Inferior parietal cortex (tissue), 1 donor: ENCODE data around the gene UHRF1.
"Not testable (repeated sequence)": the region's sequence is repeated elsewhere in the genome, so short reads cannot be mapped to it uniquely, and the experiment has no call there.

Experiments
- DNase-seq: peaks from one replicate; pipeline ENCODE4 v3.0.0-alpha.2; 2016; ENCODE audit errors: extremely low spot score

The UHRF1 gene

DNA sequence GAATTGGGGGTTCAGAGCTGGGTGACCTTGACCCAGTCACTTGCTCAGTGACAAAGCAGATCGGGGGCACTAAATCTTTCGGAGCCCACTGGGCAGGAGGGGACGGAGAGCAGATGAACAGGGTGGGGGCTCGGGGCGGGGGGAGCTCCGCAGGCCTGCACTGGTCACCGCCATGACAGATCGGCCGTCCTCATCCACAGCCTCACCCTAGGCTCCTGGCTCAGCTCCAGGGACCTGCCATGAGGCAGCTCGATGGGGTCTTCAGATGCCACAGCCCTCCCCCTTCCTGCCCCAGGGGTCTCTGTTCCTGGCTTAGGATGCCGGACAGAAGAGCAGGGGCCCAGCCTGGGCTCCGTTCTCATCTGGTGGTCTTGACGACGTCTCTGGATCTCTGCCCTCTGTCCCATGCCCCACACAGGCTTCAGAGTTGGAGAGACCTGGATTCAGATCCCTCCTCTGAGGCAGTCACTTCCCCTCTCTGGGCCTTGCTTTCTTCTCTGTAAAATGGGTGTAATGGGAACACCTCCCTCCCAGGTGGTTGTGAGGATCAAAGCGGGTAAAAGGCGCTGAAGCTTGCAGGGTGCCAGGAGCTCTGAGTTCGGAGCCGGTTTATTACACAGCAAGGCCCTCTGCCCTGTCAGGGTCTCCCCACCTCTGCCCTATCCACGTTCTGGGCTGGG lies 62.7 kb downstream of the UHRF1 start:
- DNase-seq, result no peak

- DNase-seq, result no peak
Observed at GRCh38 chr19:4972509-4973230, 63.4 kb downstream of the UHRF1 start.

DNA sequence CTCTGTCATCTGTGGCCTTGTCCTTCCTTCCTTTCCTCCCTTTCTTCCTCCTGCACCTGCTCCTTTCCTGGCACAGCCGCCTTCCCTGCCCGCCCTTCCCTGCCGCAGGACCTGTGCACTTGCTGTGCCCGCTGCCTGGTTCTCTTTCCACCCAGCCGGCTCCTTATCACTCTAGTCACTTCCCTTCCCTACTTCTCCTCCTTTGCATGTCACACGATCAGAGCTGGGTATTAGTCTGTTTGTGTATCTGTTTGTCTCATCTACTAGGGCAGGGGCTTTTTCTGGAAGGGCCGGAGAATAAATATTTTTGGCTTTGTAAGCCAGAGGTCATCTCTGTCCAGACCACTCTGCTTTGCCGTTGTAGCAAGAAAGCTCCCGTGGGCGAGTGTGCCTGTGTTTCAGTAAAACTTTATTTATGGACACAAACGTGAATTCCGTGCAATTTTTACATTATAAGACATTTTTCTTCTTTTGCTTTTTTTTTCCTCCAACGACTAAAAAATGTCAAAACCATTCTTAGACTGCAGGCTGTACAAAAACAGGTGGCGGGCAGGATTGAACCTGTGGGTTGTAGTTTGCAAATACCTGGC lies 65.7 kb downstream of the UHRF1 start:
- DNase-seq, result no peak

DNA sequence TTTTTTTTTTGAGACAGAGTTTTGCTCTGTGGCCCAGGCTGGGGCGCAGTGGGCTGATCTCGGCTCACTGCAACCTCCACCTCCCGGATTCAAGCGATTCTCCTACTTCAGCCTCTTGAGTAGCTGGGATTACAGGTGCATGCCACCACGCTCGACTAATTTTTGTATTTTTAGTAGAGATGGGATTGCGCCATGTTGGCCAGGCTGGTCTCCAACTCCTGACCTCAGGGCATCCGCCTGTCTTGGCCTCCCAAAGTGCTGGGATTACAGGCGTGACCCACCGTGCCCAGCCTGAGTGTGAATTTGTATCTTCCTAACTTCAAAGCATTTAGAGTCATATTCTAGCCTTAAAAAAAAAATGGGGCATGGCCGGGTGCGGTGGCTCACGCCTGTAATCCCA lies 66.3 kb downstream of the UHRF1 start:
- DNase-seq, result not testable (repeated sequence)

DNA sequence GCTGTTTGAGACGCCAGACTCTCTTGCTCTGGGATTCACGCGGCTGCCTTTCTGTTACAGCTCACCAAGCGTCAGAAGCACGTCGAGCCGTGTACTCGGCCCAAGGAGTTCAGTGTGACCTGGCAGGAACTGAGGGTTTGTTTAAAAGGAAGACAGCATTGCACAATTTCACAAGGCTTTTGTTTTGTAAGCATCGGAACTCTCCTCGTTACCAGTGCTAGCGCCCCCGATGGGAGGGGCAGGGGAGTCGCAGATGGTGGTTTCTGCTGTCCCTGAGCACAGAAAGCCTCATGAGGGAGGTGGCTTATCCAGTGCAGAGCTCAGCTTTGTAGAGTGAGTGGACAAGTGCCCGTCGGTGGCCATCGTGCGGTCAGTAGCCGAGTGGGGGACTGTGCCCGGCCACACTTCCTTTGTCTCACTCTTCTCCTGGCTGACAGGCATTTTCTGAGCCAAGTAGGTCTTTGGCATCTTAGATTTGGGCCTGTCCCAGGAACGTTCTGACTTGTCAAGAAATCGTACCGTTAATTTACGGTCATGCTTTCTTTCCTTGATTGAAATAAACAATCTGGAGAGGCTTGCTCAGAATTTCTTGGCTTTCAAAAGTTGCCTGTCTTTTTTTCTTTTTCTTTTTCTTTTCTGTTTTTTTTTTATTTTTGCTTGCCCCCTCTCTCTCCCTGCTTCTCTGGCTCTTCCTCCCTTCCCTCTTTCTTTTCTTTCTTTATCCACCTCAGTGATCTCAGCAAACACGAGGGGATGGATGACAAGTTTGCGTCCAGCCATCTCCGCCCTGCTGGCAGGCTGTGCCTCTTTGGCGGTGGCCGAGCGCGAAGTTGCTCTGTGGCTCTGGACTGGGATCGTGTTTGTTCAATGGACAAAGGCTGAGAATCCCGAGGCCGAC lies 67.3 kb downstream of the UHRF1 start:
- DNase-seq, result peak; percentile 33

GRCh38 chr19:4977299-4978174 lies 68.2 kb downstream of the UHRF1 start:
- DNase-seq, result no peak

DNA sequence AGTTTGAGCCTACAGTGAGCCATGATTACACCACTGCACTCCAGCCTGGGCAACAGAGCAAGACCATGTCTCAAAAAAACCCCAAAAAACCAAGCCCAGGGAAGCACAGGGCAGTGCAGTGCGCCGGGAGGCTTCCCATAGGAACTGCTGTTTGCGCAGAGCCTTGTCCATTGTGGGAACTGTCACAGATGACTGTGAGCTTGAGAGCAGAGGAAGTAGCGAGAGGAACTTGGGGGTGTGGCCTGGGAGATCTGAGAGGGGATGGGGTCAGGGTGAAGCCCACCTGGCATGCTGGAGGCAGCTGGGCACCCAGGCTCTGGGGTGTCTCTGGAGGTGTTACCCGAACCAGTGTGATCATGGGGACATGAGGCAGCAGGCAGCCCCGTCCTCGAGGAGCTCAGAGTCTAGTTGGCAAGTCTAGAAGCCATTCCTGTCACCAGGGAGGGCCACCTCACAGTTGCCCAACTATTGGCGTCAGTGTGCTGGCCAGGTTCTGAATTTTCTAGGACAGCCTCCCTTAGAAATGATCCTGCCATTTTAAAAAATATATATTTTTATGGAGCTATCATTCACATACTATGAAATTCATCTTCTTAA lies 70.0 kb downstream of the UHRF1 start:
- DNase-seq, result no peak

DNA sequence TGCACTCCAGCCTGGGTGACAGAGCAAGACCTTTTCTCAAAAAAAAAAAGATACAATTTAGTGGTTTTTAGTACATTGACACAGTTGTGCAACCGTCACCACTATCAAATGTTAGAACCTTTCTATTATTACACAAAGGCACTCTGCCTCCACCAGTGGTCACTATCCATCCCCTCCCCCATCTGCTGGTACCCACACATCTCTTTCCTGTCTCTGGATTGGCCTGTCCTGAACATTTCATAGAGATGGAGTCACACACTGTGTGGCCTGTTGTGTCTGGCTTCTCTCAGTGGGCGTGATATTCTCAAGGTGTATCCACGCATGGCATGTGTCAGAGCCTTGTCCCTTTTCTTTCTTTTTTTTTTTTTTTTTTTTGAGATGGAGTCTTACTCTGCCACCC lies 70.8 kb downstream of the UHRF1 start:
- DNase-seq, result no peak

- no peak for DNase-seq
Observed at GRCh38 chr19:4980838-4981680, 71.8 kb downstream of the UHRF1 start.

DNA sequence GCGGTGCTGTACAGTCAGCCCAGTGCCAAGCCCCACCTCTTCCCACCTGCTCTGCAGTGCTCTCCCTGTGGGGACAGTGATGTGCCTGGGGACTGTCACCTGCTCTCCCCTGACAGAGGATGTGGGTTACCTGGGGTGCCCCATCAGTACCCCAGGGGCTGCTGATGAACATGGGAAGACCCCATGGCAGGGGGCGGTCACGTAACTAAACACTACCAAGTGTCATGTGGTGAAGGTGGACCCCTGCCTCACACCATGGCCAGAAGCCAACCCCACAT lies 72.3 kb downstream of the UHRF1 start:
- DNase-seq, result no peak

DNA sequence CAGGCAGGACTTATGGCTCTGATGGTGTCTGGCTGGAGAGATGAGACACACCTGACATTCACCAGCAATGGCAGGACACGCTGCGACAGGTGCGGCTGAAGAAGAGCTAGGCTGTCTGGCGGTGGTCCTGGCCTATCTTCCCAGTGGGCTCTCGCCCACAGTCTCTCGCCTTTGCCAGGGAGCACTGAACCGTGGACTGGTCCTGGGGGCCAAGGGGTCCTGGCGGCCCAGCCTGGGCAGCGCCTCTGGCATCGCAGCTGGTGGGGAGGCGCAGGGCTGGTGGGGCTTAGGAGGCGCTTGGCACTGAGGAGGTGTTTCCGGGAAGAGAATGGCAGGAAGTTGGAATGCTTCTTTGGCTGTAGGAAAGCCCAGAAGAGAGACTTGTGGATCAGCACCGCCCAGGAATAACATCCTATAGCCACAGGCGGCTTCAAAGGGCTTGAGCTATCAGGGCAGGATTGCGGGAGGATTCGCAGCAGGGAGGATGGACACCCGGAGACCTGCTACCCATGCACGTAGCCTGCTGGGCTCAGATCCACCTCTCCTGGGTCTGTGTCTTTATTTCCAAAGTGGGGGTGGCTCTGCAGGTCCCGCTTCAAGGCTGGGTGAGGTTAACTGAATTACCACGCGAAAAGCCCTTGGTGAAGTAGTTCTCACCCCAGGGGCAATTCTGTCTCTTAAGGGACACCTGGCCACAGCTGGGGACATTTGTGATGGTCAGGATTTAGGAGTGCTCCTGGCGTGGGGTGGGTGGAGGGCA lies 74.2 kb downstream of the UHRF1 start:
- DNase-seq, result no peak

- no peak for DNase-seq
Observed at GRCh38 chr19:4984106-4984380, 74.7 kb downstream of the UHRF1 start.

- DNase-seq, result no peak
Observed at GRCh38 chr19:4984438-4984990, 75.2 kb downstream of the UHRF1 start.

GRCh38 chr19:4985551-4985991 lies 76.3 kb downstream of the UHRF1 start:
- no peak for DNase-seq

DNA sequence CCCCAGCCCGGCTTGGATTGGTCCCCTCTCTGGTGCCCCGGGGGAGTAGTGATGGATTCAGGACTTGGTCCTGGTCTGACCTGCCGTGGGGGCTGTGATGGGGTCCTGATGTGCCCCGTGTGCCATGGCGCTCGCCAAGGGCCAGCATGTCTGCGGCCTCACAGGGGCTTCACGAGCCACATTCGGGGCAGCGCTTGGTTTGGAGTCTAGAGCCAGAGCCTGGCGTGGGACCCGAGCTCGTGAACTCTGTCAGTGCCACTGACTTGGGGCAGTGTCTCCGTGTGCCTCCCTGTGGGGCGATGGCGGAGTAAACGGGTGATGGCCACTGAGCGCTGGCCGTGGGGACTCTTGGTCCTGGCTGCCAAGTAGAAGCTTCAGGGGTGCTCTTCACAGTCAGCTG lies 76.8 kb downstream of the UHRF1 start:
- no peak for DNase-seq

DNA sequence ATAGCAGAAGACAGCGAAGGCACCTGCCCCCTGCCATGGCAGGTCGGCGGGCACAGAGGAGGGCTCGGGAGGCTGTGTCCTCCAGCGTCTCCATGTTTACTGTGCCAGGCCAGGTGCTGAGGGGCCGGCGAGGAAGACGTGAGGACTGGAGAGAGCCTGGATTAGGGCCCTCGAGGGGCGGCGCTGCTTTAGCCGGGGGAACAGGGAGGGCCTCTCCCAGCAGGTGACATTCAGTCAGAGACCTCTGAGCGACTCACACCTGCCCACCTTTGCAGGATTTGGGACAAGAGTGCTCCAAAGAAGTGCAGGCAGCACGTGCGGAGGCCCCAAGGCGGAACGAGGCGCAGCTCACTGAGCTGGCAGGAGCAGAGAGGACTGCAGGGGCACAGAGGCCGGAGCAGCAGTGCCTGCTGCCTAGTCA lies 77.2 kb downstream of the UHRF1 start:
- DNase-seq, result no peak

DNA sequence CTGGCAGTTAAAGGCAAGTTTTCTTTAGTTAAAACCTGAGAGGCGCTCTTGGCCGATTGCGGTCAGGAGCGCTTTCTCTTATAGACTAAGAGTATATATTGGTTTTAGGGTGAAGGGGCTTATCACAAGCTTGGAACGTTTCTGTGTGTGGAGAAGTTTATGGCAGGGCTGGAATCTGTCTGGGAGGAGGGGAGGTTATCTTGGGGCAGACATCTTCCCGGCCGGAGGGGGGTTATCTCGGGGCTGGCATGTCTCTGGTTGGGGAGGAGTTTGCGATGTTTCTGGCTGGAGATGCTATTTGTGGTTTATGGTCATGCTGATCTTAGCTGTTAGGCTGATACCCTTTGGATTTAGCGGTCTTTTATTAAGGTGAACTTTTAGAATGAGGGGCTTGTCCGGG lies 78.0 kb downstream of the UHRF1 start:
- DNase-seq, result no peak

DNA sequence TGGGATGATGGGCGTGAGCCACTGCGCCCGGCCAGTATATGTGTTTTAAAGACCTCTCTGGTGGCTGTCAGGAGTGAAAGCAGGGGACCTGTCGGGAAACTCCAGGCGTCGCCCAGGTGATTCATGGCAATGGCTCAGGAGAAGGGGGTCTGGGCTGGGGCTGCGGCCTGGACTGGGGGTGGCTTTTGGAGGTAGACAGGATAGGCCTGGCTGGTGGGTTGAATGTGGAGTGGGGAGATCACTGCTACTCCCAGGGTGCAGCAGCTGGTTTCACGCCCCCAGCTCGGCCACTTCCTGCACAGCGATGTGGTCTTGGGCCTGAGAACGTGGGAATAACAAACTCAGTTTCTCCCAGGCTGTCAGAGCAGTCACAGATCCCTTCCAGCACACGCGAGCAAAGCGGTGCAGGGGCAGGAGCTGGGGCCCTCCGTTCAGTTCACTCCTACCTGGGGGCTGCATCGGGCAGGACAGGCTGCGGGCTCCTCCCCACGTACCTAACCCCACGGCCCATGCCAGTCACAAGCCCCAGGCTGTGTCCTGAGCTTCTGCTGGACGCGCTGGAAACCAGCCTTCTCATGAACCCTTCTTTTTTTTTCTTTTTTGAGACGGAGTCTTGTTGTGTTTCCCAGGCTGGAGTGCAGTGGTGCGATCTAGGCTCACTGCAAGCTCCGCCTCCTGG lies 78.5 kb downstream of the UHRF1 start:
- DNase-seq, result no peak
